Osteocyte (in vitro differentiated cells): Measurements from ENCODE around the gene ADAMTS16. TPM values are rescaled to one million over a fixed set of nuclear protein-coding genes. Genes with fewer than 3 reads are reported as not detected.

ENCODE experiments used
- DNase-seq: peaks from one replicate; pipeline ENCODE4 v3.0.0; 2021; ENCODE audit warnings: mixed read lengths; ENCODE audit not compliant: unreplicated experiment; ENCODE audit errors: extremely low spot score
- H3K27ac Mint-ChIP-seq: one replicate; pipeline ENCODE4 v1.8.0; 2021; ENCODE audit warnings: mild to moderate bottlenecking, mixed read lengths; ENCODE audit not compliant: unreplicated experiment
- H3K27me3 Mint-ChIP-seq: one replicate; pipeline ENCODE4 v1.8.0; 2021; ENCODE audit warnings: mixed read lengths; ENCODE audit not compliant: unreplicated experiment
- H3K36me3 Mint-ChIP-seq: one replicate; pipeline ENCODE4 v1.8.0; 2021; ENCODE audit warnings: mixed read lengths; ENCODE audit not compliant: unreplicated experiment
- H3K4me1 Mint-ChIP-seq: one replicate; pipeline ENCODE4 v1.8.0; 2021; ENCODE audit warnings: mixed read lengths; ENCODE audit not compliant: unreplicated experiment
- H3K4me3 Mint-ChIP-seq: one replicate; pipeline ENCODE4 v1.8.0; 2021; ENCODE audit warnings: mild to moderate bottlenecking, moderate library complexity, mixed read lengths; ENCODE audit not compliant: unreplicated experiment
- H3K9me3 Mint-ChIP-seq: one replicate; pipeline ENCODE4 v1.8.0; 2021; ENCODE audit warnings: mixed read lengths; ENCODE audit not compliant: unreplicated experiment
- total RNA-seq: library from RNA; stranded (reverse); gene quantifications from 2 replicates; pipeline ENCODE4 v1.2.1, GENCODE V29; 2021
- TF ChIP-seq, protein P1 (sequence below): fragments of 200-600 bp; sonication (generic); IDR thresholded peaks from 2 replicates; pipeline ENCODE4 v1.5.0; 2021; ENCODE audit warnings: antibody characterized with exemption, mild to moderate bottlenecking, moderate library complexity

The ADAMTS16 gene
- total RNA-seq, 1 donor from 2014 or later: not detected

DNA sequence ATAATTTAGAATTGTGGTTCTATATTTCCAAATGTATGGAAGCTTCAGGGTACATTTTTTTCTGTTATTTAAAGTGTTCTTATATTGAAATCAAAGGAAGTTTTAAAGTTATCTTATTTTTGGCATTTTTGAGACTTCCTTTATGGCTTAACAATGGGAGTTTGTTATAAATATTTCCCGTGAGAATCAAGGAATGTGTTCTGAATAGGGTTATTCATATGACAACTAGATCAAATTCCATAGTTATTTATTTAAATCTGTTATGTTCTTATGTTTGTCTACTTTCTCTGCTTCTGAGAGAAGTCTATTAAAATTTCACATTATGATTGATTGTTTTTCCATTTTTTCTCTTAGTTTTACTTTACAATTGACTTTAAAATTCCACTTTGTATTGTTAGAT is 135.1 kb downstream of the ADAMTS16 start:
- Mint-ChIP-seq H3K9me3 (no peaks in the 10 kb centered on the region), H3K4me1 (peaks cover 15% of the 10 kb centered on the region), H3K36me3 (no peaks in the 10 kb centered on the region), H3K4me3 (no peak overlapping the region), H3K27me3 (peaks cover 8% of the 10 kb centered on the region), H3K27ac (no peak overlapping the region)
- DNase-seq: no peak
- TF ChIP-seq, protein P1, sequence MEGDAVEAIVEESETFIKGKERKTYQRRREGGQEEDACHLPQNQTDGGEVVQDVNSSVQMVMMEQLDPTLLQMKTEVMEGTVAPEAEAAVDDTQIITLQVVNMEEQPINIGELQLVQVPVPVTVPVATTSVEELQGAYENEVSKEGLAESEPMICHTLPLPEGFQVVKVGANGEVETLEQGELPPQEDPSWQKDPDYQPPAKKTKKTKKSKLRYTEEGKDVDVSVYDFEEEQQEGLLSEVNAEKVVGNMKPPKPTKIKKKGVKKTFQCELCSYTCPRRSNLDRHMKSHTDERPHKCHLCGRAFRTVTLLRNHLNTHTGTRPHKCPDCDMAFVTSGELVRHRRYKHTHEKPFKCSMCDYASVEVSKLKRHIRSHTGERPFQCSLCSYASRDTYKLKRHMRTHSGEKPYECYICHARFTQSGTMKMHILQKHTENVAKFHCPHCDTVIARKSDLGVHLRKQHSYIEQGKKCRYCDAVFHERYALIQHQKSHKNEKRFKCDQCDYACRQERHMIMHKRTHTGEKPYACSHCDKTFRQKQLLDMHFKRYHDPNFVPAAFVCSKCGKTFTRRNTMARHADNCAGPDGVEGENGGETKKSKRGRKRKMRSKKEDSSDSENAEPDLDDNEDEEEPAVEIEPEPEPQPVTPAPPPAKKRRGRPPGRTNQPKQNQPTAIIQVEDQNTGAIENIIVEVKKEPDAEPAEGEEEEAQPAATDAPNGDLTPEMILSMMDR: no peak

- H3K27ac Mint-ChIP-seq: no peak overlapping the region
- TF ChIP-seq, protein P1: no peak
- peaks cover 8% of the 10 kb centered on the region for H3K27me3 Mint-ChIP-seq
- H3K9me3 Mint-ChIP-seq: no peaks in the 10 kb centered on the region
- no peaks in the 10 kb centered on the region for H3K36me3 Mint-ChIP-seq
- DNase-seq: no peak
- no peak overlapping the region for H3K4me3 Mint-ChIP-seq
- peaks cover 9% of the 10 kb centered on the region for H3K4me1 Mint-ChIP-seq
These were observed 136.3 kb downstream of the ADAMTS16 start for GRCh38 chr5:5276430-5276829.

DNA sequence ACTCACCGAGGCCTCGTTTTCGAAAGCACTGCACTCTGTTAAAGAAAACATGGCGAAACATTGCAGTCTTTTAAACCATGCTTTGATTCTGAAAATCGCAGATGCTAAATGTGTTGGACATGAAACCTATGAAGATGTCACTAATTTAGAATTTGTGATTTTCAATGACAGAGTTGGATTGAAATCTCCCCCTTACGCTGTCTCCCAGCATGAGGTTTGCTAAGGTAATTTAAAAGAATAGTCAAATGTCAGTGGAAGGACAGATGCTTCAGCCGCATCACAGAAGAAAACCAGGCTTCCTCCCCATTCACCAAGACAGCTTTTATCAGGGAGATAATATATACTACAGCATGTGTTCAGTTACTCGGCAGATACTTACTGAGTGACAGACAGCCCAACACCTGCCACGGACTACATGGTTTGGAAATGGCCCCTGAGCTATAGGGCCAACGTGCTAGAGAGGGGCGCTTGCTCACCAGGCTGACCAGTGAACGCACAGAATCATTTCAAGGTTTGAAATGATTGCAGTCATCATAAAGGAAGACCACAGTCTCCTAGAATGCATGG is 136.9 kb downstream of the ADAMTS16 start:
- Mint-ChIP-seq H3K36me3 (no peaks in the 10 kb centered on the region), H3K27me3 (peaks cover 8% of the 10 kb centered on the region), H3K27ac (no peak overlapping the region), H3K4me3 (no peak overlapping the region), H3K9me3 (no peaks in the 10 kb centered on the region), H3K4me1 (peaks cover 6% of the 10 kb centered on the region)
- DNase-seq: no peak
- TF ChIP-seq, protein P1: no peak

GRCh38 chr5:5278201-5278814 is 138.2 kb downstream of the ADAMTS16 start:
- H3K27ac Mint-ChIP-seq: no peak overlapping the region
- TF ChIP-seq, protein P1: no peak
- peaks cover 6% of the 10 kb centered on the region for H3K4me1 Mint-ChIP-seq
- no peaks in the 10 kb centered on the region for H3K36me3 Mint-ChIP-seq
- peaks cover 8% of the 10 kb centered on the region for H3K27me3 Mint-ChIP-seq
- DNase-seq: no peak
- no peaks in the 10 kb centered on the region for H3K9me3 Mint-ChIP-seq
- H3K4me3 Mint-ChIP-seq: no peak overlapping the region

DNA sequence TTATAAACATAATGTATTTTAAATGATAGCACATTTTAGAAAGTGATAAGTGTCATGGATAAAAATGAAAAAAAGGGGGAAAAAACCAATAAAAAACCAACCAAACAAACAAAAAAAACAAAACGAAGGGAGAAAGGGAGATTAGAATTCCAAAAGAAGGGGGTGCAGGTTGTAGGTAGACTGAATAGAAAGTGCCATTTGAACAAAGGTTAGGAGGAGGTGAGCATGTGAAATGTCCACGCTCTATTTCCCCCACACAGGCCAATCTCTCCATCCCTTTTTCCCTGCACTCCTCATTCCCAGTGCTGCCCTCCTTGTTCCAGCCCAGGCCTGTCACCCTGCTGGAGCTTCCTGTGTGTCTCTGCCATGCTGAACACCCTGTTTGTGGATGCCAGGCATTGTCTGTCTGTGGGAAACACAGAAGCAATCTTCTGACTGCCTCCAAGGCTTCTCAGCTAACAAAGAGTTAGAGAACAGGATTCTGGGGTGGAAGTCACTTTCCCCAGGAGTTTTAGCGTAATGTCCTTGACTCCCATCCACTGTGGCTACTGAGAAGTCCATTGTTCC is 138.8 kb downstream of the ADAMTS16 start:
- no peak overlapping the region for H3K27ac Mint-ChIP-seq

More for the DNA sequence above, 138.8 kb downstream of the ADAMTS16 start:
- TF ChIP-seq, protein P1: no peak
- no peak overlapping the region for H3K4me3 Mint-ChIP-seq
- H3K9me3 Mint-ChIP-seq: no peaks in the 10 kb centered on the region
- peaks cover 8% of the 10 kb centered on the region for H3K27me3 Mint-ChIP-seq
- no peak for DNase-seq
- no peaks in the 10 kb centered on the region for H3K36me3 Mint-ChIP-seq
- peaks cover 6% of the 10 kb centered on the region for H3K4me1 Mint-ChIP-seq
